Neural cell (in vitro differentiated cells): ENCODE measurements around the gene MED13L. TPM values are rescaled to one million over a fixed set of nuclear protein-coding genes. Genes with fewer than 3 reads are reported as not detected.

Experiments used
- H2AFZ ChIP-seq: fragments of 200-600, 300-800 bp; sonication (generic), shearing (Covaris generic); 2 replicates; pipeline ENCODE4 v1.6.0; 2014; ENCODE audit warnings: low read depth, mild to moderate bottlenecking, antibody characterized with exemption, low read length, moderate library complexity
- H3F3A ChIP-seq: fragments of 200-600 bp; shearing (Covaris generic); 2 replicates; pipeline ENCODE4 v1.6.1; 2016; ENCODE audit warnings: mild to moderate bottlenecking, moderate library complexity, mixed read lengths, antibody characterized with exemption, low read length; ENCODE audit not compliant: insufficient read depth, poor library complexity, severe bottlenecking
- H3K27ac ChIP-seq: fragments of 200-600, 300-800 bp; sonication (generic), shearing (Covaris generic); 2 replicates; pipeline ENCODE4 v1.5.1; 2014; ENCODE audit warnings: mild to moderate bottlenecking, low read length, moderate library complexity
- H3K27me3 ChIP-seq: fragments of 300-800, 200-600 bp; sonication (generic), shearing (Covaris generic); 2 replicates; pipeline ENCODE4 v1.6.0; 2014; ENCODE audit warnings: mild to moderate bottlenecking, low read depth, low read length, moderate library complexity; ENCODE audit not compliant: insufficient read depth
- H3K36me3 ChIP-seq: fragments of 300-800, 200-600 bp; sonication (generic), shearing (Covaris generic); 2 replicates; pipeline ENCODE4 v1.5.1; 2014; ENCODE audit warnings: mild to moderate bottlenecking, antibody characterized with exemption, low read length, moderate library complexity; ENCODE audit not compliant: insufficient read depth
- H3K4me2 ChIP-seq: fragments of 300-800, 200-600 bp; sonication (generic), shearing (Covaris generic); 2 replicates; pipeline ENCODE4 v1.6.0; 2014; ENCODE audit warnings: mild to moderate bottlenecking, low read length
- H3K4me3 ChIP-seq: fragments of 300-800, 200-600 bp; sonication (generic), shearing (Covaris generic); 2 replicates; pipeline ENCODE4 v1.5.1; 2014; ENCODE audit warnings: mild to moderate bottlenecking, low read length, moderate library complexity
- H3K79me2 ChIP-seq: fragments of 200-600 bp; shearing (Covaris generic); replicated peaks from 2 replicates; pipeline ENCODE4 v1.6.0; 2014; ENCODE audit warnings: mild to moderate bottlenecking, low read length, moderate library complexity; ENCODE audit not compliant: insufficient read depth
- H3K9ac ChIP-seq: fragments of 300-800, 200-600 bp; sonication (generic), shearing (Covaris generic); 2 replicates; pipeline ENCODE4 v1.6.1; 2016; ENCODE audit warnings: mild to moderate bottlenecking, low read length, mixed read lengths
- H3K9me2 ChIP-seq: fragments of 200-600 bp; shearing (Covaris generic); 2 replicates; pipeline ENCODE4 v1.6.1; 2016; ENCODE audit warnings: mild to moderate bottlenecking, low read length, mixed read lengths; ENCODE audit not compliant: insufficient read depth
- H3K9me3 ChIP-seq: fragments of 200-600, 300-800 bp; sonication (generic), shearing (Covaris generic); 2 replicates; pipeline ENCODE4 v1.6.1; 2016; ENCODE audit warnings: mild to moderate bottlenecking, mixed run types, low read length, moderate library complexity, mixed read lengths
- H4K20me1 ChIP-seq: fragments of 200-600 bp; shearing (Covaris generic); 2 replicates; pipeline ENCODE4 v1.6.1; 2016; ENCODE audit warnings: mild to moderate bottlenecking, mixed run types; ENCODE audit not compliant: insufficient read depth
- CTCF ChIP-seq: fragments of 450-650 bp; IDR thresholded peaks from 2 replicates; pipeline ENCODE4 v1.5.1; 2014; ENCODE audit warnings: antibody characterized with exemption, mild to moderate bottlenecking, moderate library complexity; ENCODE audit not compliant: poor library complexity, severe bottlenecking
- EZH2 ChIP-seq: fragments of 200-600, 300-800 bp; shearing (Covaris generic), sonication (generic); IDR thresholded peaks from 2 replicates; pipeline ENCODE4 v1.6.1; 2014; ENCODE audit warnings: antibody characterized with exemption, low read length, borderline replicate concordance, mild to moderate bottlenecking; ENCODE audit not compliant: insufficient read depth, poor library complexity, severe bottlenecking
- MXI1 ChIP-seq: fragments of 450-650 bp; conservative IDR thresholded peaks from 2 replicates; pipeline ENCODE4 v1.6.1; 2014; ENCODE audit warnings: antibody characterized with exemption, mild to moderate bottlenecking; ENCODE audit not compliant: poor library complexity, severe bottlenecking
- POLR2AphosphoS5 ChIP-seq: IDR thresholded peaks from 2 replicates; pipeline ENCODE4 v1.6.1; 2012
- RAD21 ChIP-seq: fragments of 450-650 bp; conservative IDR thresholded peaks from 2 replicates; pipeline ENCODE4 v1.6.1; 2014; ENCODE audit warnings: antibody characterized with exemption, mild to moderate bottlenecking, moderate library complexity
- REST ChIP-seq: IDR thresholded peaks from 2 replicates; pipeline ENCODE4 v1.6.1; 2012; ENCODE audit warnings: borderline replicate concordance
- SMC3 ChIP-seq: fragments of 450-650 bp; conservative IDR thresholded peaks from 2 replicates; pipeline ENCODE4 v1.6.1; 2014; ENCODE audit warnings: antibody characterized with exemption, mild to moderate bottlenecking, moderate library complexity; ENCODE audit not compliant: poor library complexity
- TAF1 ChIP-seq: IDR thresholded peaks from 2 replicates; pipeline ENCODE4 v1.6.1; 2012; ENCODE audit warnings: low read depth
- polyA plus RNA-seq: library from polyadenylated mRNA; depleted of rRNA; stranded (reverse); fragments of >200 nt; gene quantifications from 2 replicates; pipeline ENCODE4 v1.2.3, GENCODE V29; 2014

The MED13L gene
- polyA plus RNA-seq, 1 donor from 2014 or later = 38.9 TPM

GRCh38 chr12:115998794-115999478 lies 278.6 kb downstream of the MED13L start:
- Histone ChIP-seq H2AFZ (no peak overlapping the region), H3K9ac (no peak overlapping the region), H3F3A (no peaks in the 10 kb centered on the region), H4K20me1 (no peaks in the 10 kb centered on the region), H3K4me3 (no peak overlapping the region), H3K36me3 (no peaks in the 10 kb centered on the region), H3K79me2 (no peaks in the 10 kb centered on the region), H3K9me2 (no peaks in the 10 kb centered on the region), H3K4me2 (no peak overlapping the region), H3K9me3 (no peaks in the 10 kb centered on the region), H3K27ac (no peak overlapping the region), H3K27me3 (no peaks in the 10 kb centered on the region)
- no peak for TF ChIP-seq POLR2AphosphoS5
- no peak for TF ChIP-seq CTCF
- TF ChIP-seq SMC3 = no peak
- TF ChIP-seq EZH2 = no peak
- no peak for TF ChIP-seq TAF1

GRCh38 chr12:115998119-115998633 lies 279.3 kb downstream of the MED13L start:
- Histone ChIP-seq H3K27me3 (no peaks in the 10 kb centered on the region), H3K79me2 (no peaks in the 10 kb centered on the region), H3K4me3 (no peak overlapping the region), H2AFZ (no peak overlapping the region), H3K9me3 (no peaks in the 10 kb centered on the region), H3K9me2 (no peaks in the 10 kb centered on the region), H3K27ac (no peak overlapping the region), H3K36me3 (no peaks in the 10 kb centered on the region), H3K9ac (no peak overlapping the region), H4K20me1 (no peaks in the 10 kb centered on the region), H3F3A (no peaks in the 10 kb centered on the region), H3K4me2 (no peak overlapping the region)
- no peak for TF ChIP-seq POLR2AphosphoS5
- TF ChIP-seq EZH2 = no peak
- no peak for TF ChIP-seq MXI1
- peak; percentile 80 for TF ChIP-seq CTCF
- TF ChIP-seq SMC3 = peak; percentile 81
- TF ChIP-seq REST = no peak
- peak; percentile 80 for TF ChIP-seq RAD21
